ENCODE data around the gene LTB. TPM values are rescaled to one million over a fixed set of nuclear protein-coding genes. Genes with fewer than 3 reads are reported as not detected.

Gene LTB
- total and polyA plus RNA-seq, 9 of the 15 experiments (the other 6 are each of a cell fraction or from before 2014, with no cell fraction given) = 0.07 to 0.51 TPM; not detected in 7

DNA sequence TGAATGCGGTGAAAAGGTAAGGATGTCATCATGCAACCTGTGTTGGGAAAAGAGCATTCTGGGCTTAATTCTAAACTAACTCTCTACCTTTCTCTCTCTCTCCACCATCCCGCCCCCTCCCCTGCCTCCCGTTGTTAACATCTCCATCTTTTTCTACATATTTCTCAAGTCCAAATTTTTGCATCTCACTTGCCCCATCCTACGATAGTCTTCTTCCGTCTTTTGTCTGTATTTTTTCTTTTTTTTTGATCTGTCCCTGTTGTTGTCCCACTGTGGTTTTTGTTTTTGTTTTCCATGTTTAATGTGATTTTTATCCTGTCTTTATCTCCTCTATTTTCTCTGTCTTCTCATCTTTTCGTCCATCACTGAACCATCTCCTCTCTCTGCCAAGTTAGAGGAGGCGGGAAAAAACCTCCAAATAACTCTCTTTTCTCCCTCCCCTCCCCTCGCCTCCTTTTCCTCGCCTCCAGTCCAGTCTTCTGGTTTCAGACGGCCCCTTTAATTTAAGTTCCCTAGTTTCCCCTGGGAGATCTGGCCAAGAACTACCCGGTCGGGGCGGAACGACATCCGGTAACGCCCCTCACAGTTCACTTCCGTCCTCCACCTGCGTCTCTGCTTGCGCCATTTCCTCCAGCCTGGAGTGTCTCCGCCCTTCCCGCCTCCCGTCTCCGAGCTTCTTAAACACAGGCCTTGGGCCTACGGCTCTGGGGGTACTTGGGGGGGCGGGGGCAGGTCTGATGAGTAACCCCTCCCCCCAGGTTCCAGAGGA is 35.1 kb downstream of the LTB start, which contains the start of gene NFKBIL1 (continued):
- TF ChIP-seq CBX2 (IDR thresholded peaks at IDR 0.05; ENCODE audit: insufficient read depth, low read length, poor library complexity, severe bottlenecking) = no peak
- no peak for TF ChIP-seq GATA2 (CRISPR knock-in tag; IDR thresholded peaks at IDR 0.05)
- TF ChIP-seq CC2D1A (IDR thresholded peaks at IDR 0.05) = 0 out of 2 replicates have a peak, but pooled peaks have one; percentile 10
- TF ChIP-seq BRCA1 (IDR thresholded peaks at IDR 0.05) = no peak
- TF ChIP-seq BRCA1 (CRISPR knock-in tag; IDR thresholded peaks at IDR 0.05) = no peak
- TF ChIP-seq RBM17 (IDR thresholded peaks at IDR 0.05; ENCODE audit: borderline replicate concordance, low read depth, low read length) = no peak
- TF ChIP-seq, protein P1, sequence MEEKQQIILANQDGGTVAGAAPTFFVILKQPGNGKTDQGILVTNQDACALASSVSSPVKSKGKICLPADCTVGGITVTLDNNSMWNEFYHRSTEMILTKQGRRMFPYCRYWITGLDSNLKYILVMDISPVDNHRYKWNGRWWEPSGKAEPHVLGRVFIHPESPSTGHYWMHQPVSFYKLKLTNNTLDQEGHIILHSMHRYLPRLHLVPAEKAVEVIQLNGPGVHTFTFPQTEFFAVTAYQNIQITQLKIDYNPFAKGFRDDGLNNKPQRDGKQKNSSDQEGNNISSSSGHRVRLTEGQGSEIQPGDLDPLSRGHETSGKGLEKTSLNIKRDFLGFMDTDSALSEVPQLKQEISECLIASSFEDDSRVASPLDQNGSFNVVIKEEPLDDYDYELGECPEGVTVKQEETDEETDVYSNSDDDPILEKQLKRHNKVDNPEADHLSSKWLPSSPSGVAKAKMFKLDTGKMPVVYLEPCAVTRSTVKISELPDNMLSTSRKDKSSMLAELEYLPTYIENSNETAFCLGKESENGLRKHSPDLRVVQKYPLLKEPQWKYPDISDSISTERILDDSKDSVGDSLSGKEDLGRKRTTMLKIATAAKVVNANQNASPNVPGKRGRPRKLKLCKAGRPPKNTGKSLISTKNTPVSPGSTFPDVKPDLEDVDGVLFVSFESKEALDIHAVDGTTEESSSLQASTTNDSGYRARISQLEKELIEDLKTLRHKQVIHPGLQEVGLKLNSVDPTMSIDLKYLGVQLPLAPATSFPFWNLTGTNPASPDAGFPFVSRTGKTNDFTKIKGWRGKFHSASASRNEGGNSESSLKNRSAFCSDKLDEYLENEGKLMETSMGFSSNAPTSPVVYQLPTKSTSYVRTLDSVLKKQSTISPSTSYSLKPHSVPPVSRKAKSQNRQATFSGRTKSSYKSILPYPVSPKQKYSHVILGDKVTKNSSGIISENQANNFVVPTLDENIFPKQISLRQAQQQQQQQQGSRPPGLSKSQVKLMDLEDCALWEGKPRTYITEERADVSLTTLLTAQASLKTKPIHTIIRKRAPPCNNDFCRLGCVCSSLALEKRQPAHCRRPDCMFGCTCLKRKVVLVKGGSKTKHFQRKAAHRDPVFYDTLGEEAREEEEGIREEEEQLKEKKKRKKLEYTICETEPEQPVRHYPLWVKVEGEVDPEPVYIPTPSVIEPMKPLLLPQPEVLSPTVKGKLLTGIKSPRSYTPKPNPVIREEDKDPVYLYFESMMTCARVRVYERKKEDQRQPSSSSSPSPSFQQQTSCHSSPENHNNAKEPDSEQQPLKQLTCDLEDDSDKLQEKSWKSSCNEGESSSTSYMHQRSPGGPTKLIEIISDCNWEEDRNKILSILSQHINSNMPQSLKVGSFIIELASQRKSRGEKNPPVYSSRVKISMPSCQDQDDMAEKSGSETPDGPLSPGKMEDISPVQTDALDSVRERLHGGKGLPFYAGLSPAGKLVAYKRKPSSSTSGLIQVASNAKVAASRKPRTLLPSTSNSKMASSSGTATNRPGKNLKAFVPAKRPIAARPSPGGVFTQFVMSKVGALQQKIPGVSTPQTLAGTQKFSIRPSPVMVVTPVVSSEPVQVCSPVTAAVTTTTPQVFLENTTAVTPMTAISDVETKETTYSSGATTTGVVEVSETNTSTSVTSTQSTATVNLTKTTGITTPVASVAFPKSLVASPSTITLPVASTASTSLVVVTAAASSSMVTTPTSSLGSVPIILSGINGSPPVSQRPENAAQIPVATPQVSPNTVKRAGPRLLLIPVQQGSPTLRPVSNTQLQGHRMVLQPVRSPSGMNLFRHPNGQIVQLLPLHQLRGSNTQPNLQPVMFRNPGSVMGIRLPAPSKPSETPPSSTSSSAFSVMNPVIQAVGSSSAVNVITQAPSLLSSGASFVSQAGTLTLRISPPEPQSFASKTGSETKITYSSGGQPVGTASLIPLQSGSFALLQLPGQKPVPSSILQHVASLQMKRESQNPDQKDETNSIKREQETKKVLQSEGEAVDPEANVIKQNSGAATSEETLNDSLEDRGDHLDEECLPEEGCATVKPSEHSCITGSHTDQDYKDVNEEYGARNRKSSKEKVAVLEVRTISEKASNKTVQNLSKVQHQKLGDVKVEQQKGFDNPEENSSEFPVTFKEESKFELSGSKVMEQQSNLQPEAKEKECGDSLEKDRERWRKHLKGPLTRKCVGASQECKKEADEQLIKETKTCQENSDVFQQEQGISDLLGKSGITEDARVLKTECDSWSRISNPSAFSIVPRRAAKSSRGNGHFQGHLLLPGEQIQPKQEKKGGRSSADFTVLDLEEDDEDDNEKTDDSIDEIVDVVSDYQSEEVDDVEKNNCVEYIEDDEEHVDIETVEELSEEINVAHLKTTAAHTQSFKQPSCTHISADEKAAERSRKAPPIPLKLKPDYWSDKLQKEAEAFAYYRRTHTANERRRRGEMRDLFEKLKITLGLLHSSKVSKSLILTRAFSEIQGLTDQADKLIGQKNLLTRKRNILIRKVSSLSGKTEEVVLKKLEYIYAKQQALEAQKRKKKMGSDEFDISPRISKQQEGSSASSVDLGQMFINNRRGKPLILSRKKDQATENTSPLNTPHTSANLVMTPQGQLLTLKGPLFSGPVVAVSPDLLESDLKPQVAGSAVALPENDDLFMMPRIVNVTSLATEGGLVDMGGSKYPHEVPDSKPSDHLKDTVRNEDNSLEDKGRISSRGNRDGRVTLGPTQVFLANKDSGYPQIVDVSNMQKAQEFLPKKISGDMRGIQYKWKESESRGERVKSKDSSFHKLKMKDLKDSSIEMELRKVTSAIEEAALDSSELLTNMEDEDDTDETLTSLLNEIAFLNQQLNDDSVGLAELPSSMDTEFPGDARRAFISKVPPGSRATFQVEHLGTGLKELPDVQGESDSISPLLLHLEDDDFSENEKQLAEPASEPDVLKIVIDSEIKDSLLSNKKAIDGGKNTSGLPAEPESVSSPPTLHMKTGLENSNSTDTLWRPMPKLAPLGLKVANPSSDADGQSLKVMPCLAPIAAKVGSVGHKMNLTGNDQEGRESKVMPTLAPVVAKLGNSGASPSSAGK (IDR thresholded peaks at IDR 0.05) = 0 out of 2 replicates have a peak, but pooled peaks have one; percentile 8
- no peak for TF ChIP-seq XRCC4 (IDR thresholded peaks at IDR 0.05; ENCODE audit: extremely low read depth, insufficient read depth, insufficient read length)
- TF ChIP-seq CEBPB (tag; IDR thresholded peaks at IDR 0.05) = peak; percentile 91
- TF ChIP-seq, protein P2, sequence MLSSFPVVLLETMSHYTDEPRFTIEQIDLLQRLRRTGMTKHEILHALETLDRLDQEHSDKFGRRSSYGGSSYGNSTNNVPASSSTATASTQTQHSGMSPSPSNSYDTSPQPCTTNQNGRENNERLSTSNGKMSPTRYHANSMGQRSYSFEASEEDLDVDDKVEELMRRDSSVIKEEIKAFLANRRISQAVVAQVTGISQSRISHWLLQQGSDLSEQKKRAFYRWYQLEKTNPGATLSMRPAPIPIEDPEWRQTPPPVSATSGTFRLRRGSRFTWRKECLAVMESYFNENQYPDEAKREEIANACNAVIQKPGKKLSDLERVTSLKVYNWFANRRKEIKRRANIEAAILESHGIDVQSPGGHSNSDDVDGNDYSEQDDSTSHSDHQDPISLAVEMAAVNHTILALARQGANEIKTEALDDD (IDR thresholded peaks at IDR 0.05) = peak; percentile 47; the same call in 1 of the 2 replicates
- TF ChIP-seq MCM3 (IDR thresholded peaks at IDR 0.05) = no peak
- TF ChIP-seq XRCC3 (IDR thresholded peaks at IDR 0.05) = no peak
- TF ChIP-seq ZNF23 (CRISPR knock-in tag; IDR thresholded peaks at IDR 0.05) = no peak

All from K562 (cell line).